ENCODE data around the gene GRK2. TPM values are rescaled to one million over a fixed set of nuclear protein-coding genes. Genes with fewer than 3 reads are reported as not detected.

Gene GRK2
- total RNA-seq, 1 donor from 2014 or later: 52.2 TPM

GRCh38 chr11:67289651-67290479 is 23.6 kb downstream of the GRK2 start:
- Mint-ChIP-seq H3K4me1 (ENCODE audit: low read depth, unreplicated experiment) (peaks cover 7% of the 10 kb centered on the region), H3K36me3 (ENCODE audit: unreplicated experiment) (no peaks in the 10 kb centered on the region), H3K4me3 (ENCODE audit: unreplicated experiment) (peak overlapping the region; percentile 88), H3K9me3 (ENCODE audit: unreplicated experiment) (peaks cover 13% of the 10 kb centered on the region), H3K27ac (ENCODE audit: unreplicated experiment) (peak overlapping the region; percentile 64), H3K27me3 (ENCODE audit: unreplicated experiment) (peaks cover 16% of the 10 kb centered on the region)
- DNase-seq: no peak
- no peak for TF ChIP-seq CTCF (IDR thresholded peaks at IDR 0.05; ENCODE audit: partially characterized antibody, unreplicated experiment)

- no peak overlapping the region for H3K27ac Mint-ChIP-seq (ENCODE audit: unreplicated experiment)
- peaks cover 2% of the 10 kb centered on the region for H3K36me3 Mint-ChIP-seq (ENCODE audit: unreplicated experiment)
- peaks cover 16% of the 10 kb centered on the region for H3K27me3 Mint-ChIP-seq (ENCODE audit: unreplicated experiment)
- H3K4me3 Mint-ChIP-seq (ENCODE audit: unreplicated experiment): no peak overlapping the region
- peaks cover 13% of the 10 kb centered on the region for H3K9me3 Mint-ChIP-seq (ENCODE audit: unreplicated experiment)
- peaks cover 7% of the 10 kb centered on the region for H3K4me1 Mint-ChIP-seq (ENCODE audit: low read depth, unreplicated experiment)
- no peak for DNase-seq
- TF ChIP-seq CTCF (IDR thresholded peaks at IDR 0.05; ENCODE audit: partially characterized antibody, unreplicated experiment): no peak
Measured at GRCh38 chr11:67290801-67291200, 24.5 kb downstream of the GRK2 start.

GRCh38 chr11:67291481-67292381 is 25.5 kb downstream of the GRK2 start:
- H3K4me1 Mint-ChIP-seq (ENCODE audit: low read depth, unreplicated experiment): peaks cover 7% of the 10 kb centered on the region
- H3K27me3 Mint-ChIP-seq (ENCODE audit: unreplicated experiment): peaks cover 16% of the 10 kb centered on the region
- no peak overlapping the region for H3K4me3 Mint-ChIP-seq (ENCODE audit: unreplicated experiment)
- peaks cover 13% of the 10 kb centered on the region for H3K9me3 Mint-ChIP-seq (ENCODE audit: unreplicated experiment)
- no peak for DNase-seq
- no peak for TF ChIP-seq CTCF (IDR thresholded peaks at IDR 0.05; ENCODE audit: partially characterized antibody, unreplicated experiment)
- peaks cover 11% of the 10 kb centered on the region for H3K36me3 Mint-ChIP-seq (ENCODE audit: unreplicated experiment)
- no peak overlapping the region for H3K27ac Mint-ChIP-seq (ENCODE audit: unreplicated experiment)

GRCh38 chr11:67292671-67293070 is 26.4 kb downstream of the GRK2 start:
- H3K4me3 Mint-ChIP-seq (ENCODE audit: unreplicated experiment): no peak overlapping the region
- peaks cover 10% of the 10 kb centered on the region for H3K27me3 Mint-ChIP-seq (ENCODE audit: unreplicated experiment)
- peaks cover 16% of the 10 kb centered on the region for H3K36me3 Mint-ChIP-seq (ENCODE audit: unreplicated experiment)
- H3K9me3 Mint-ChIP-seq (ENCODE audit: unreplicated experiment): peaks cover 6% of the 10 kb centered on the region
- no peak for TF ChIP-seq CTCF (IDR thresholded peaks at IDR 0.05; ENCODE audit: partially characterized antibody, unreplicated experiment)
- no peak for DNase-seq
- H3K27ac Mint-ChIP-seq (ENCODE audit: unreplicated experiment): no peak overlapping the region
- peaks cover 3% of the 10 kb centered on the region for H3K4me1 Mint-ChIP-seq (ENCODE audit: low read depth, unreplicated experiment)
